GM23338 (cell line): ENCODE measurements around the gene STRN4. TPM values are rescaled to one million over a fixed set of nuclear protein-coding genes. Genes with fewer than 3 reads are reported as not detected.
A peak's percentile ranks its signal among the peaks of the same experiment; 100 is the strongest.

Source experiments
- ATAC-seq: fragments of 200-7000 bp; cut with Tn5 transposase; 3 replicates; pipeline ENCODE4 v1.9.1; 2020
- DNase-seq: peaks from one replicate; pipeline ENCODE4 v3.0.0-alpha.2; 2015; ENCODE audit warnings: low spot score
- H2AFZ ChIP-seq: fragments of 200-600 bp; sonication (generic); 2 replicates; pipeline ENCODE4 v1.8.0; 2016; ENCODE audit warnings: antibody characterized with exemption, mild to moderate bottlenecking, moderate library complexity
- H3F3A ChIP-seq: fragments of 200-600 bp; sonication (generic); replicated peaks from 2 replicates; pipeline ENCODE4 v1.8.0; 2017; ENCODE audit warnings: antibody characterized with exemption, mixed run types, low read depth
- H3K27ac ChIP-seq: fragments of 200-600 bp; sonication (generic); 2 replicates; pipeline ENCODE4 v1.6.1; 2016; ENCODE audit warnings: low read depth
- H3K27me3 ChIP-seq: fragments of 200-600 bp; sonication (generic); 2 replicates; pipeline ENCODE4 v1.8.0; 2016; ENCODE audit warnings: mild to moderate bottlenecking, mixed run types, moderate library complexity; ENCODE audit not compliant: insufficient read depth
- H3K36me3 ChIP-seq: fragments of 200-600 bp; sonication (generic); 2 replicates; pipeline ENCODE4 v1.8.0; 2016; ENCODE audit warnings: mild to moderate bottlenecking; ENCODE audit not compliant: insufficient read depth
- H3K4me1 ChIP-seq: fragments of 200-600 bp; sonication (generic); 2 replicates; pipeline ENCODE4 v1.8.0; 2016; ENCODE audit warnings: mild to moderate bottlenecking, moderate library complexity; ENCODE audit not compliant: insufficient read depth
- H3K4me2 ChIP-seq: fragments of 200-600 bp; sonication (generic); 2 replicates; pipeline ENCODE4 v1.7.1; 2017; ENCODE audit warnings: mixed run types
- H3K4me3 ChIP-seq: fragments of 200-600 bp; sonication (generic); 2 replicates; pipeline ENCODE4 v1.6.1; 2016; ENCODE audit warnings: mixed run types
- H3K79me2 ChIP-seq: fragments of 200-600 bp; sonication (generic); replicated peaks from 2 replicates; pipeline ENCODE4 v1.8.0; 2017; ENCODE audit warnings: mild to moderate bottlenecking; ENCODE audit not compliant: insufficient read depth
- H3K9me2 ChIP-seq: fragments of 200-600 bp; sonication (generic); 2 replicates; pipeline ENCODE4 v1.8.0; 2017; ENCODE audit not compliant: insufficient read depth
- H4K20me1 ChIP-seq: fragments of 200-600 bp; sonication (generic); replicated peaks from 2 replicates; pipeline ENCODE4 v1.8.0; 2017; ENCODE audit warnings: mild to moderate bottlenecking; ENCODE audit not compliant: insufficient read depth
- H3K27ac Mint-ChIP-seq: 2 replicates; pipeline ENCODE4 v1.8.0; 2020; ENCODE audit warnings: inconsistent platforms, mild to moderate bottlenecking, moderate library complexity, mixed read lengths
- H3K27me3 Mint-ChIP-seq: 3 replicates; pipeline ENCODE4 v1.8.0; 2022; ENCODE audit warnings: low read depth, mild to moderate bottlenecking, moderate library complexity, mixed read lengths, inconsistent platforms; ENCODE audit not compliant: insufficient read depth, poor library complexity
- H3K36me3 Mint-ChIP-seq: 3 replicates; pipeline ENCODE4 v1.8.0; 2021; ENCODE audit warnings: low read depth, mild to moderate bottlenecking, inconsistent platforms, moderate library complexity, mixed read lengths
- H3K4me1 Mint-ChIP-seq: 3 replicates; pipeline ENCODE4 v1.8.0; 2020; ENCODE audit warnings: mild to moderate bottlenecking, inconsistent platforms, mixed read lengths
- H3K4me3 Mint-ChIP-seq: 3 replicates; pipeline ENCODE4 v1.8.0; 2021; ENCODE audit warnings: moderate library complexity, mild to moderate bottlenecking, inconsistent platforms, mixed read lengths
- H3K9me3 Mint-ChIP-seq: 3 replicates; pipeline ENCODE4 v1.8.0; 2020; ENCODE audit warnings: moderate library complexity, mild to moderate bottlenecking, inconsistent platforms, mixed read lengths
- CREB1 ChIP-seq: fragments of 250-450 bp; sonication (Bioruptor Pico); IDR thresholded peaks from 2 replicates; pipeline ENCODE4 v1.5.0; 2020; ENCODE audit warnings: low read depth, mild to moderate bottlenecking, moderate library complexity
- EZH2 ChIP-seq: fragments of 200-600 bp; sonication (generic); IDR thresholded peaks from one replicate; pipeline ENCODE4 v1.8.0; 2017; ENCODE audit warnings: antibody characterized with exemption, mild to moderate bottlenecking, low read depth; ENCODE audit not compliant: unreplicated experiment
- EZH2phosphoT487 ChIP-seq: fragments of 200-600 bp; sonication (generic); IDR thresholded peaks from one replicate; pipeline ENCODE4 v1.8.1; 2018; ENCODE audit warnings: antibody characterized with exemption; ENCODE audit not compliant: unreplicated experiment
- POLR2AphosphoS5 ChIP-seq: IDR thresholded peaks from 2 replicates; pipeline ENCODE4 v1.6.1; 2016; ENCODE audit warnings: antibody characterized with exemption, low read depth
- STAT1 ChIP-seq: IDR thresholded peaks from one replicate; pipeline ENCODE4 v1.6.1; 2016; ENCODE audit warnings: antibody characterized with exemption; ENCODE audit not compliant: unreplicated experiment
- ZNF114 ChIP-seq: fragments of 250-450 bp; sonication (Bioruptor Pico); IDR thresholded peaks from 2 replicates; pipeline ENCODE4 v1.5.0; 2020; ENCODE audit warnings: mild to moderate bottlenecking, moderate library complexity
- polyA plus RNA-seq: library from polyadenylated mRNA; unstranded; fragments of >200 nt; fragmentation: Nextera tagmentation; extraction: Ambion mirVana; gene quantifications from 2 replicates; pipeline ENCODE4 v1.2.1, GENCODE V29; 2016
- total RNA-seq: library from RNA; depleted of rRNA; stranded (reverse); fragments of >200 nt; shearing (Covaris generic); gene quantifications from 2 replicates; pipeline ENCODE4 v1.2.3, GENCODE V29; 2014
- TF ChIP-seq, protein P1 (sequence below), 2 experiments: fragments of 200-600 bp in 1 of 2; sonication (generic) in 1 of 2; conservative IDR thresholded peaks; 2 replicates each; pipeline versions ENCODE4 v1.5.1 to v1.6.1; 2016 to 2017; ENCODE audit warnings: antibody characterized with exemption in 2 of 2, low read depth in 2 of 2, mild to moderate bottlenecking in 2 of 2, moderate library complexity in 1 of 2
- TF ChIP-seq, protein P2 (sequence below): fragments of 250-450 bp; sonication (Bioruptor Pico); IDR thresholded peaks from 2 replicates; pipeline ENCODE4 v1.5.0; 2020; ENCODE audit warnings: mild to moderate bottlenecking, moderate library complexity

Gene STRN4
- total and polyA plus RNA-seq, 2 experiments from 2014 or later, result 62.1 to 140 TPM

DNA sequence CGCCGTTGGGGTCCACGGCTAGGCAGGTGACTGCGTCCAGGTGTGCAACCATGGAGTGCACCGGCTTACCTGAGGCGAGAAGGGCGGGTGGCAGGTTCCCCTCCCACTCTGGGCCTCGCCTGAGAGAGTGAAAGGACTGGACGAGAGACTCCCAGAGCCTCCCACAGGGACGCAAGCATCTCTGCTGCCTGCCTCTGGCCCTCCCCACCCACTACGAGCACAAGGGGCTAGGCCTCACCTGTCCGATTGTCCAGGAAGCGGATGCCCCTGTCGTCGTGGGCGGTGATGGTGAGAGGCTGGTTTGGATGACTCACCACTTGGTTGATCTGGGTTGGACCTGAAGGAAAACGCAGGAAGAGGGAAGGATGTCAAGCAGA, 24.3 kb downstream of the STRN4 start:
- H3K4me1 Mint-ChIP-seq, result peaks cover 28% of the 10 kb centered on the region
- peak overlapping the region; percentile 21; the same call in 1 of the 2 replicates for H3K27ac Mint-ChIP-seq
- no peak for TF ChIP-seq POLR2AphosphoS5
- no peak for TF ChIP-seq EZH2
- no peak for TF ChIP-seq CREB1 (CRISPR knock-in tag)
- no peak for TF ChIP-seq ZNF114
- TF ChIP-seq STAT1, result no peak
- TF ChIP-seq, protein P1, sequence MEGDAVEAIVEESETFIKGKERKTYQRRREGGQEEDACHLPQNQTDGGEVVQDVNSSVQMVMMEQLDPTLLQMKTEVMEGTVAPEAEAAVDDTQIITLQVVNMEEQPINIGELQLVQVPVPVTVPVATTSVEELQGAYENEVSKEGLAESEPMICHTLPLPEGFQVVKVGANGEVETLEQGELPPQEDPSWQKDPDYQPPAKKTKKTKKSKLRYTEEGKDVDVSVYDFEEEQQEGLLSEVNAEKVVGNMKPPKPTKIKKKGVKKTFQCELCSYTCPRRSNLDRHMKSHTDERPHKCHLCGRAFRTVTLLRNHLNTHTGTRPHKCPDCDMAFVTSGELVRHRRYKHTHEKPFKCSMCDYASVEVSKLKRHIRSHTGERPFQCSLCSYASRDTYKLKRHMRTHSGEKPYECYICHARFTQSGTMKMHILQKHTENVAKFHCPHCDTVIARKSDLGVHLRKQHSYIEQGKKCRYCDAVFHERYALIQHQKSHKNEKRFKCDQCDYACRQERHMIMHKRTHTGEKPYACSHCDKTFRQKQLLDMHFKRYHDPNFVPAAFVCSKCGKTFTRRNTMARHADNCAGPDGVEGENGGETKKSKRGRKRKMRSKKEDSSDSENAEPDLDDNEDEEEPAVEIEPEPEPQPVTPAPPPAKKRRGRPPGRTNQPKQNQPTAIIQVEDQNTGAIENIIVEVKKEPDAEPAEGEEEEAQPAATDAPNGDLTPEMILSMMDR (conservative IDR thresholded peaks at IDR 0.05; ENCODE audit: low read depth in 2 of 2), result no peak; a peak in 1 of 4 replicates
- no peak for TF ChIP-seq EZH2phosphoT487
- TF ChIP-seq, protein P2, sequence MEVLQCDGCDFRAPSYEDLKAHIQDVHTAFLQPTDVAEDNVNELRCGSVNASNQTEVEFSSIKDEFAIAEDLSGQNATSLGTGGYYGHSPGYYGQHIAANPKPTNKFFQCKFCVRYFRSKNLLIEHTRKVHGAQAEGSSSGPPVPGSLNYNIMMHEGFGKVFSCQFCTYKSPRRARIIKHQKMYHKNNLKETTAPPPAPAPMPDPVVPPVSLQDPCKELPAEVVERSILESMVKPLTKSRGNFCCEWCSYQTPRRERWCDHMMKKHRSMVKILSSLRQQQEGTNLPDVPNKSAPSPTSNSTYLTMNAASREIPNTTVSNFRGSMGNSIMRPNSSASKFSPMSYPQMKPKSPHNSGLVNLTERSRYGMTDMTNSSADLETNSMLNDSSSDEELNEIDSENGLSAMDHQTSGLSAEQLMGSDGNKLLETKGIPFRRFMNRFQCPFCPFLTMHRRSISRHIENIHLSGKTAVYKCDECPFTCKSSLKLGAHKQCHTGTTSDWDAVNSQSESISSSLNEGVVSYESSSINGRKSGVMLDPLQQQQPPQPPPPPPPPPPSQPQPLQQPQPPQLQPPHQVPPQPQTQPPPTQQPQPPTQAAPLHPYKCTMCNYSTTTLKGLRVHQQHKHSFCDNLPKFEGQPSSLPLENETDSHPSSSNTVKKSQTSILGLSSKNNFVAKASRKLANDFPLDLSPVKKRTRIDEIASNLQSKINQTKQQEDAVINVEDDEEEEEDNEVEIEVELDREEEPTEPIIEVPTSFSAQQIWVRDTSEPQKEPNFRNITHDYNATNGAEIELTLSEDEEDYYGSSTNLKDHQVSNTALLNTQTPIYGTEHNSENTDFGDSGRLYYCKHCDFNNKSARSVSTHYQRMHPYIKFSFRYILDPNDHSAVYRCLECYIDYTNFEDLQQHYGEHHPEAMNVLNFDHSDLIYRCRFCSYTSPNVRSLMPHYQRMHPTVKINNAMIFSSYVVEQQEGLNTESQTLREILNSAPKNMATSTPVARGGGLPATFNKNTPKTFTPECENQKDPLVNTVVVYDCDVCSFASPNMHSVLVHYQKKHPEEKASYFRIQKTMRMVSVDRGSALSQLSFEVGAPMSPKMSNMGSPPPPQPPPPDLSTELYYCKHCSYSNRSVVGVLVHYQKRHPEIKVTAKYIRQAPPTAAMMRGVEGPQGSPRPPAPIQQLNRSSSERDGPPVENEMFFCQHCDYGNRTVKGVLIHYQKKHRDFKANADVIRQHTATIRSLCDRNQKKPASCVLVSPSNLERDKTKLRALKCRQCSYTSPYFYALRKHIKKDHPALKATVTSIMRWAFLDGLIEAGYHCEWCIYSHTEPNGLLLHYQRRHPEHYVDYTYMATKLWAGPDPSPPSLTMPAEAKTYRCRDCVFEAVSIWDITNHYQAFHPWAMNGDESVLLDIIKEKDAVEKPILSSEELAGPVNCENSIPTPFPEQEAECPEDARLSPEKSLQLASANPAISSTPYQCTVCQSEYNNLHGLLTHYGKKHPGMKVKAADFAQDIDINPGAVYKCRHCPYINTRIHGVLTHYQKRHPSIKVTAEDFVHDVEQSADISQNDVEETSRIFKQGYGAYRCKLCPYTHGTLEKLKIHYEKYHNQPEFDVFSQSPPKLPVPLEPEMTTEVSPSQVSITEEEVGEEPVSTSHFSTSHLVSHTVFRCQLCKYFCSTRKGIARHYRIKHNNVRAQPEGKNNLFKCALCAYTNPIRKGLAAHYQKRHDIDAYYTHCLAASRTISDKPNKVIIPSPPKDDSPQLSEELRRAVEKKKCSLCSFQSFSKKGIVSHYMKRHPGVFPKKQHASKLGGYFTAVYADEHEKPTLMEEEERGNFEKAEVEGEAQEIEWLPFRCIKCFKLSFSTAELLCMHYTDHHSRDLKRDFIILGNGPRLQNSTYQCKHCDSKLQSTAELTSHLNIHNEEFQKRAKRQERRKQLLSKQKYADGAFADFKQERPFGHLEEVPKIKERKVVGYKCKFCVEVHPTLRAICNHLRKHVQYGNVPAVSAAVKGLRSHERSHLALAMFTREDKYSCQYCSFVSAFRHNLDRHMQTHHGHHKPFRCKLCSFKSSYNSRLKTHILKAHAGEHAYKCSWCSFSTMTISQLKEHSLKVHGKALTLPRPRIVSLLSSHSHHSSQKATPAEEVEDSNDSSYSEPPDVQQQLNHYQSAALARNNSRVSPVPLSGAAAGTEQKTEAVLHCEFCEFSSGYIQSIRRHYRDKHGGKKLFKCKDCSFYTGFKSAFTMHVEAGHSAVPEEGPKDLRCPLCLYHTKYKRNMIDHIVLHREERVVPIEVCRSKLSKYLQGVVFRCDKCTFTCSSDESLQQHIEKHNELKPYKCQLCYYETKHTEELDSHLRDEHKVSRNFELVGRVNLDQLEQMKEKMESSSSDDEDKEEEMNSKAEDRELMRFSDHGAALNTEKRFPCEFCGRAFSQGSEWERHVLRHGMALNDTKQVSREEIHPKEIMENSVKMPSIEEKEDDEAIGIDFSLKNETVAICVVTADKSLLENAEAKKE (CRISPR knock-in tag), result no peak
- no peak overlapping the region for H3K4me2 ChIP-seq
- H3F3A ChIP-seq, result peaks cover 14% of the 10 kb centered on the region; the same call in 1 of the 2 replicates
- DNase-seq (no peak), ATAC-seq (no peak)
- H3K27ac ChIP-seq, result no peak overlapping the region
- peaks cover 3% of the 10 kb centered on the region; the same call in 1 of the 3 replicates for H3K9me3 Mint-ChIP-seq
- no peaks in the 10 kb centered on the region for H3K27me3 ChIP-seq
- H3K9me2 ChIP-seq, result no peaks in the 10 kb centered on the region
- H3K4me3 ChIP-seq, result no peak overlapping the region
- peaks cover 14% of the 10 kb centered on the region for H3K27me3 Mint-ChIP-seq
- peaks cover 9% of the 10 kb centered on the region; the same call in 1 of the 2 replicates for H3K36me3 ChIP-seq
- peaks cover 8% of the 10 kb centered on the region; the same call in 1 of the 2 replicates for H3K4me1 ChIP-seq
- H4K20me1 ChIP-seq, result peaks cover 2% of the 10 kb centered on the region
- no peaks in the 10 kb centered on the region for H3K79me2 ChIP-seq
- H3K36me3 Mint-ChIP-seq, result peaks cover 60% of the 10 kb centered on the region
- no peak overlapping the region; the same call in 2 of the 3 replicates for H3K4me3 Mint-ChIP-seq
- H2AFZ ChIP-seq, result no peak overlapping the region
